Astrocyte (in vitro differentiated cells and primary cell): Measurements from ENCODE around the gene ELF5. TPM values are rescaled to one million over a fixed set of nuclear protein-coding genes. Genes with fewer than 3 reads are reported as not detected.

Experiments used
- DNase-seq: peaks from one replicate; pipeline ENCODE4 v3.0.0-alpha.2; 2010; ENCODE audit warnings: low read depth
- FAIRE-seq: peaks from 2 replicates; lab custom pipeline; 2011; peaks lifted over from hg19 to GRCh38; lab: Jason Lieb, UNC
- H2AFZ ChIP-seq: 2 replicates; pipeline ENCODE4 v1.6.0; 2012; ENCODE audit warnings: low read depth, low read length, inconsistent platforms
- H3K27ac ChIP-seq: 2 replicates; pipeline ENCODE4 v1.5.1; 2011; ENCODE audit warnings: low read depth, low read length, inconsistent platforms
- H3K27me3 ChIP-seq: 2 replicates; pipeline ENCODE4 v1.6.0; 2011; ENCODE audit warnings: low read length, inconsistent platforms; ENCODE audit not compliant: insufficient read depth
- H3K36me3 ChIP-seq: 2 replicates; pipeline ENCODE4 v1.5.1; 2011; ENCODE audit warnings: low read length, inconsistent platforms; ENCODE audit not compliant: insufficient read depth
- H3K4me1 ChIP-seq: 2 replicates; pipeline ENCODE4 v1.5.1; 2011; ENCODE audit warnings: low read length, inconsistent platforms; ENCODE audit not compliant: insufficient read depth
- H3K4me2 ChIP-seq: 2 replicates; pipeline ENCODE4 v1.6.0; 2012; ENCODE audit warnings: low read length, inconsistent platforms
- H3K4me3 ChIP-seq: 2 replicates; pipeline ENCODE4 v1.5.1; 2011; ENCODE audit warnings: low read depth, mild to moderate bottlenecking, low read length, inconsistent platforms; ENCODE audit not compliant: insufficient read depth
- H3K79me2 ChIP-seq: 2 replicates; pipeline ENCODE4 v1.6.0; 2012; ENCODE audit warnings: mild to moderate bottlenecking, low read length, inconsistent platforms; ENCODE audit not compliant: insufficient read depth
- H3K9ac ChIP-seq: 2 replicates; pipeline ENCODE4 v1.6.0; 2012; ENCODE audit warnings: mild to moderate bottlenecking, low read length, inconsistent platforms
- H3K9me3 ChIP-seq: 2 replicates; pipeline ENCODE4 v1.5.1; 2012; ENCODE audit warnings: low read depth, mild to moderate bottlenecking, low read length, inconsistent platforms; ENCODE audit not compliant: insufficient read depth
- H4K20me1 ChIP-seq: 2 replicates; pipeline ENCODE4 v1.6.0; 2012; ENCODE audit warnings: low read length, inconsistent platforms; ENCODE audit not compliant: insufficient read depth
- H3K27ac Mint-ChIP-seq: one replicate; pipeline ENCODE4 v1.8.0; 2021; ENCODE audit warnings: mild to moderate bottlenecking, mixed read lengths; ENCODE audit not compliant: unreplicated experiment
- H3K27me3 Mint-ChIP-seq: one replicate; pipeline ENCODE4 v1.8.0; 2021; ENCODE audit warnings: low read depth, mixed read lengths; ENCODE audit not compliant: unreplicated experiment
- H3K36me3 Mint-ChIP-seq: one replicate; pipeline ENCODE4 v1.8.0; 2021; ENCODE audit warnings: low read depth, mixed read lengths; ENCODE audit not compliant: unreplicated experiment
- H3K4me1 Mint-ChIP-seq: one replicate; pipeline ENCODE4 v1.8.0; 2021; ENCODE audit warnings: low read depth, mixed read lengths; ENCODE audit not compliant: unreplicated experiment
- H3K4me3 Mint-ChIP-seq: one replicate; pipeline ENCODE4 v1.8.0; 2021; ENCODE audit warnings: mild to moderate bottlenecking, moderate library complexity, mixed read lengths; ENCODE audit not compliant: unreplicated experiment
- H3K9me3 Mint-ChIP-seq: one replicate; pipeline ENCODE4 v1.8.0; 2021; ENCODE audit warnings: mild to moderate bottlenecking, mixed read lengths; ENCODE audit not compliant: unreplicated experiment
- CTCF ChIP-seq: IDR thresholded peaks from 2 replicates; pipeline ENCODE4 v1.5.1; 2011; ENCODE audit warnings: low read depth, mild to moderate bottlenecking, inconsistent platforms, low read length, moderate library complexity; ENCODE audit not compliant: insufficient read depth
- EZH2 ChIP-seq: IDR thresholded peaks from 2 replicates; pipeline ENCODE4 v1.6.1; 2012; ENCODE audit warnings: mild to moderate bottlenecking, low read length, inconsistent platforms; ENCODE audit not compliant: insufficient read depth
- total RNA-seq: library from RNA; stranded (reverse); gene quantifications from 2 replicates; pipeline ENCODE4 v1.2.1, GENCODE V29; 2021

ELF5 gene
- total RNA-seq, 1 donor from 2014 or later, result not detected

GRCh38 chr11:34552270-34552669, 38.7 kb upstream of the ELF5 start:
- Mint-ChIP-seq H3K36me3 (no peaks in the 10 kb centered on the region), H3K9me3 (peaks cover 2% of the 10 kb centered on the region), H3K4me1 (no peaks in the 10 kb centered on the region), H3K27me3 (peaks cover 6% of the 10 kb centered on the region), H3K27ac (no peak overlapping the region), H3K4me3 (no peak overlapping the region)
- H4K20me1 ChIP-seq, result no peaks in the 10 kb centered on the region
- no peak for FAIRE-seq
- no peaks in the 10 kb centered on the region for H3K4me1 ChIP-seq
- TF ChIP-seq EZH2 (no peak), CTCF (no peak)
- no peak overlapping the region for H3K4me2 ChIP-seq
- H3K27ac ChIP-seq, result no peak overlapping the region
- H3K4me3 ChIP-seq, result no peak overlapping the region
- H3K36me3 ChIP-seq, result no peaks in the 10 kb centered on the region
- no peak overlapping the region for H3K9ac ChIP-seq
- no peaks in the 10 kb centered on the region for H3K9me3 ChIP-seq
- no peaks in the 10 kb centered on the region for H3K27me3 ChIP-seq
- DNase-seq, result no peak
- H3K79me2 ChIP-seq, result no peaks in the 10 kb centered on the region
- H2AFZ ChIP-seq, result no peak overlapping the region

DNA sequence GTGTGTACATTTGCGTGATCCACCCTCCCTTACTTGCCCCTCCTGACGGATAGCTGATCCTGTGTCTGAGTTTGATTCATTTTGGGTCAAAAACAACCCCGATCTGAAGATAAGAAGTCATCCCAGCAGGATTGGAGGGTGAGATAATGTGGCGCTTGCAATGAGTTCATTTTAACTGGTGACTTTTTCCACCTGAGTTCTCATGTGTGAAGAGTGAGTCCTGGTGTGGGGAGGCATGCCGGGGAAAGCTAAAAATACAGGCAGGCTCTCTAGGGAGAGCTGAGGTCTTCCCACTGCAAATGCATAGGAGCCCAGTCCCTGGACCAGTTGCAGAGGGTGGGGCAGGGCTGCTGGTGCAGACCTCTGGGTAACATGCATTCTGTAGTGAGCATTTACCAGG, 35.7 kb upstream of the ELF5 start:
- H4K20me1 ChIP-seq, result no peaks in the 10 kb centered on the region
- no peak overlapping the region for H2AFZ ChIP-seq
- DNase-seq, result no peak
- H3K27me3 Mint-ChIP-seq, result peaks cover 10% of the 10 kb centered on the region
- H3K4me3 Mint-ChIP-seq, result no peak overlapping the region
- no peaks in the 10 kb centered on the region for H3K9me3 ChIP-seq
- no peaks in the 10 kb centered on the region for H3K36me3 Mint-ChIP-seq
- peaks cover 2% of the 10 kb centered on the region for H3K27me3 ChIP-seq
- TF ChIP-seq EZH2, result no peak
- no peaks in the 10 kb centered on the region for H3K36me3 ChIP-seq
- H3K4me2 ChIP-seq, result no peak overlapping the region
- no peak overlapping the region for H3K27ac ChIP-seq
- H3K4me3 ChIP-seq, result no peak overlapping the region
- no peaks in the 10 kb centered on the region for H3K4me1 ChIP-seq
- no peak for FAIRE-seq
- no peaks in the 10 kb centered on the region for H3K9me3 Mint-ChIP-seq
- H3K27ac Mint-ChIP-seq, result no peak overlapping the region
- no peaks in the 10 kb centered on the region for H3K79me2 ChIP-seq
- no peaks in the 10 kb centered on the region for H3K4me1 Mint-ChIP-seq
- H3K9ac ChIP-seq, result no peak overlapping the region

- H3K9me3 Mint-ChIP-seq, result no peaks in the 10 kb centered on the region
- H3K79me2 ChIP-seq, result no peaks in the 10 kb centered on the region
- H3K27ac ChIP-seq, result no peak overlapping the region
- no peak overlapping the region for H3K27ac Mint-ChIP-seq
- no peak overlapping the region for H3K4me3 Mint-ChIP-seq
- H3K4me1 ChIP-seq, result no peaks in the 10 kb centered on the region
- no peak for DNase-seq
- H3K36me3 ChIP-seq, result no peaks in the 10 kb centered on the region
- H3K4me1 Mint-ChIP-seq, result no peaks in the 10 kb centered on the region
- H4K20me1 ChIP-seq, result no peaks in the 10 kb centered on the region
- H3K4me3 ChIP-seq, result no peak overlapping the region
- no peak overlapping the region for H3K4me2 ChIP-seq
- TF ChIP-seq EZH2, result no peak
- no peak for TF ChIP-seq CTCF
- H2AFZ ChIP-seq, result no peak overlapping the region
- no peaks in the 10 kb centered on the region for H3K36me3 Mint-ChIP-seq
- peaks cover 2% of the 10 kb centered on the region for H3K27me3 ChIP-seq
- no peak for FAIRE-seq
- H3K9ac ChIP-seq, result no peak overlapping the region
- peaks cover 10% of the 10 kb centered on the region for H3K27me3 Mint-ChIP-seq
- no peaks in the 10 kb centered on the region for H3K9me3 ChIP-seq
Measured at GRCh38 chr11:34548278-34548677, 34.7 kb upstream of the ELF5 start.
